ENCODE data around the gene ST6GAL1.
"Not testable (repeated sequence)": the region's sequence is repeated elsewhere in the genome, so short reads cannot be mapped to it uniquely, and the experiment has no call there.

Gene ST6GAL1

GRCh38 chr3:187014417-187014864, 84.1 kb downstream of the ST6GAL1 start:
- no peak for DNase-seq (ENCODE audit: low spot score in 2 of 2)
- H3K4me3 Mint-ChIP-seq = peak overlapping the region; percentile 53
- peaks cover 57% of the 10 kb centered on the region for H3K4me1 Mint-ChIP-seq
- peak overlapping the region; percentile 96 for H3K27ac Mint-ChIP-seq
- no peaks in the 10 kb centered on the region for H3K9me3 Mint-ChIP-seq
- H3K27me3 Mint-ChIP-seq = no peaks in the 10 kb centered on the region
- H3K36me3 Mint-ChIP-seq = peaks cover 22% of the 10 kb centered on the region
- no peak for ATAC-seq (ENCODE audit: low read depth)

DNA sequence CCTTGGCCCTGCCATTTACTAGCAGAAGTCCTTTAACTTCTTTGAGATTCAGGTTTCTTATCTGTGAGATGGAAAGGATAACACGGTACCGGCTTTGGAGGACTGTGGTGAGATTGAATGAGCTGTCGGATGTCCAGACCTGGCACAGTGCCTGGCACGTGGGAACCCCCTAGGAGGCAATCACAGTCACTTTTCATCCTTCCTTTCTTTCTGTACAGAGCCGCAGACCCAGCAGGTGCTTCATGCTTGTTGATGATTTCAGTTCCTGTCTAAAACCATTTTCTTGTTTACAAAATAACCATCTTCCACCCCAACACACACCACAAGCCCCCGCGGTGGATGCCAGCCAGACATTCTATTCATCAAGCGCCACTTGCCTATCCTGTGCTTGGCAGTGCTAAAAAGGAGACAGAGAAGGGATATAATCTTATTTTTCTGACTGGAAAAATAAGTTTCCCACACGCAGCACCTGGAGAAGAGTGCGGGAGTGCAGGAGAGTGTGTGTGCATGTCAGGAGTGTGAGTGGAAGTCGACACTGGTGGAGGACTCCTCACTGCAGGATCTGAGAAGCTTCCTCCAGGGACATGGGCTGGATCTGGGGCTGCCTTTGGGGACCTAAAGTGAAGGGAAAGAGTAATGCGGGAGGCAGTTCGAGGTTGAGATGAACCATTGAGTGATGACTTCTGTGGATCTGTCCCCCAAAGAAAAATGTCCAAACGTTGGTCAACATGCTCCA, 85.7 kb downstream of the ST6GAL1 start:
- ATAC-seq (ENCODE audit: low read depth) (peak; percentile 74), DNase-seq (ENCODE audit: low spot score in 2 of 2) (peak; percentile 63 to 70)
- H3K36me3 Mint-ChIP-seq = peaks cover 25% of the 10 kb centered on the region
- no peaks in the 10 kb centered on the region for H3K9me3 Mint-ChIP-seq
- H3K4me3 Mint-ChIP-seq = peak overlapping the region; percentile 68
- H3K27ac Mint-ChIP-seq = peak overlapping the region; percentile 96
- H3K4me1 Mint-ChIP-seq = peaks cover 65% of the 10 kb centered on the region
- H3K27me3 Mint-ChIP-seq = no peaks in the 10 kb centered on the region

DNA sequence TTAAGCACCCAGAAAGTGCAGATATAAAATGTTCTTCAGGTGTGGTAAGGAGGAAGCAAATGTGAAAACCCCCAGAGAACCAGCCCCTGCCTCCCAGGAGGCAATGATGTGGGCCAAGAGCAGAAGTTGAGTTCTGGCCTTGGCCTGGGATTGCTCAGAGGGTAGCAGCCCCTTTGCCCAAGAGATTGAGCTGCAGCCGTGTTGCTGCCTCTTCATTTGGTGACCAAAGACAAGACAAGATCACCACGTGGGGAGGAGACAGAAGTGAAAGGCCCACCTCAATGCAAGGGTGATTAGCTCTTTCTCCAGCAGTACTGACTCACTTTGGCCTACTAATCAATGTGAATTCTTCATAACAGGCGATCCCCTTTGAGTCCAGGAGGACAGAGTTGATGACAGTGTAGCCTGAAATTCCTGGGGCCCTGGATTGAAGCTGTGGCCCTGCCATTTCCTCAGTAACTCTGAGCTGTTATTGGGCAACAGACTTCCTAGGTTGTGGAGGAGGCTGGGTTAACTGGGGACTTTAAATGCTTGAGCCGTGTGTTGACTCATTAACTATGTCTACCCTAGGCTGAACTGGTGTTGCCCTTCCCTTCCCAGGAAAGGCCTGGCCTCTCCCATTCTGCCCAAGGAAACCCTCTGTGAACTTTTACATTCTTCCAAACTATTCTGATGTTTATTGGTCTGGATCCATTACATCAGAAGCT, 86.5 kb downstream of the ST6GAL1 start:
- Mint-ChIP-seq H3K4me3 (peak overlapping the region; percentile 68), H3K4me1 (peaks cover 65% of the 10 kb centered on the region), H3K27me3 (no peaks in the 10 kb centered on the region), H3K27ac (peak overlapping the region; percentile 96), H3K36me3 (peaks cover 26% of the 10 kb centered on the region), H3K9me3 (no peaks in the 10 kb centered on the region)
- peak; percentile 54 for ATAC-seq (ENCODE audit: low read depth)
- peak in 1 of 2 donors; percentile 57 for DNase-seq (ENCODE audit: low spot score in 2 of 2)

DNA sequence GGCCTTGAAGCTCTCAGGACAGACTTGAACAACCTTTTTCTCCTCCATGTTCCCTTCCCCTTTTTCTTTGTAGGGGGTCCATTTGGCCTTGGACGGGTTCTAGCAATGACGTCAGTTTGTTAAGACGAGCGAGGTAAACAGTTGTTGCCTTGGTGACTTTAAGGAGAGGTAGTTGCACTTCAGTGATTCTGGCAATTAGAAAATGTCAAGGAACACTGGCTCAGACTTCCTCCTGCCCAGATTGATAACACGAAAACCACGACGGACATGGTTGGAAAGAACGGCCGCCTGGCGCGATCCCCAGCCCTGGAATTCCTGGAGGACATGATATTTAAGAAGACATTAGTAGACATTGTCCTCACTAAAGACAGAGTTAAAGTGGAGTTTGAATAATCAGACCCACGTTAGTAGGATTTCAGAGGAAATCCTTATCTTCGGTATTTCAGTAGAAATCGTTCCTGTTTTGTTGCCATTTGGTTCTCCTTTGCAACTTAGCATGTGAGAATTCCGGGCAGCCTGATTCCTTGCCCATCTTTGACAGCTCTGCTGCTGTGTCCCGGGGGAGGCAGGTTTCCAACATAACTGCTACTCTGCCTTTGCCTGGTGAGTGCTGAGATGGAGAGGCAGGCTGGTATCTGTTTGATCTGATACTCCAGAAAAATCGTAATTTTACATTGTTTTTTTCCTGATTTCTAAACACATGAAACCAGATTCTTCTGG, 87.3 kb downstream of the ST6GAL1 start:
- H3K4me1 Mint-ChIP-seq = peaks cover 65% of the 10 kb centered on the region
- H3K4me3 Mint-ChIP-seq = peak overlapping the region; percentile 17
- DNase-seq (ENCODE audit: low spot score in 2 of 2) (no peak), ATAC-seq (ENCODE audit: low read depth) (no peak)
- no peaks in the 10 kb centered on the region for H3K27me3 Mint-ChIP-seq
- peaks cover 27% of the 10 kb centered on the region for H3K36me3 Mint-ChIP-seq
- no peaks in the 10 kb centered on the region for H3K9me3 Mint-ChIP-seq
- H3K27ac Mint-ChIP-seq = peak overlapping the region; percentile 96

DNA sequence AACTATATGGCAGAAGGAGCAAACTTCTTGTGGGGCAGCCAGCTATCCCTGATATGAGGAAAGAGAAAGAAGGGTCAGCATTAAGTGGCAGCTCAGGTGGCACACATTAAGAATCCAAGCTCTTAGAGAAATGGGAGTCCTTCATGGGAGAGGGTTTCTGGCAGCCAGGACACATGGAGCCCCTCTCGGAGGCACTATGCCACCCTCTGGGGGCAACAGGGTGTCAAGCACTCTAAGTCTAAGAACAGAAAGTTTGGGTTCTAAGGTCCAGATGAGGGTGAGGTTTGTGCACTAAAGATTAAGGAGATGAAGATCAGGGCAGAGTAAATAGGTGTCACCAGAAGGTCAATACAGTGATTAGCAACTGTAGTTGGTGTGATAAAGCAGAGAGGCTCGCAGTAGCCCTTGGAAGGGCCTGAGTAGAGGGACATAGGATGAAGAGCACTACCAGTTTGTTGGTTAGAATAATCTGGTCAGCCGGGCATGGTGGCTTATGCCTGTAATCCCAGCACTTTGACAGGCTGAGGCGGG, 89.3 kb downstream of the ST6GAL1 start:
- H3K27me3 Mint-ChIP-seq = no peaks in the 10 kb centered on the region
- ATAC-seq (ENCODE audit: low read depth) = no peak
- H3K4me1 Mint-ChIP-seq = peaks cover 55% of the 10 kb centered on the region
- no peaks in the 10 kb centered on the region for H3K9me3 Mint-ChIP-seq
- peak overlapping the region; percentile 27 for H3K4me3 Mint-ChIP-seq
- DNase-seq (ENCODE audit: low spot score in 2 of 2) = no peak
- H3K27ac Mint-ChIP-seq = peak overlapping the region; percentile 96
- H3K36me3 Mint-ChIP-seq = peaks cover 27% of the 10 kb centered on the region

- DNase-seq (ENCODE audit: low spot score in 2 of 2) (no peak), ATAC-seq (ENCODE audit: low read depth) (no peak)
- peak overlapping the region; percentile 98 for H3K27ac Mint-ChIP-seq
- peak overlapping the region; percentile 70 for H3K4me3 Mint-ChIP-seq
- peaks cover 55% of the 10 kb centered on the region for H3K4me1 Mint-ChIP-seq
- H3K27me3 Mint-ChIP-seq = no peaks in the 10 kb centered on the region
- peaks cover 27% of the 10 kb centered on the region for H3K36me3 Mint-ChIP-seq
- no peaks in the 10 kb centered on the region for H3K9me3 Mint-ChIP-seq
Observed at GRCh38 chr3:187020376-187020775, 90.0 kb downstream of the ST6GAL1 start.

GRCh38 chr3:187021748-187022402, 91.5 kb downstream of the ST6GAL1 start:
- ATAC-seq (ENCODE audit: low read depth) = peak; percentile 85
- Mint-ChIP-seq H3K36me3 (peaks cover 24% of the 10 kb centered on the region), H3K27me3 (no peaks in the 10 kb centered on the region), H3K4me3 (peak overlapping the region; percentile 89), H3K4me1 (peaks cover 46% of the 10 kb centered on the region), H3K27ac (peak overlapping the region; percentile 98), H3K9me3 (no peaks in the 10 kb centered on the region)
- DNase-seq (ENCODE audit: low spot score in 2 of 2) = peak; percentile 61 to 76

GRCh38 chr3:187022403-187023029, 92.2 kb downstream of the ST6GAL1 start:
- Mint-ChIP-seq H3K4me1 (peaks cover 48% of the 10 kb centered on the region), H3K27ac (peak overlapping the region; percentile 98), H3K27me3 (no peaks in the 10 kb centered on the region), H3K36me3 (peaks cover 26% of the 10 kb centered on the region), H3K4me3 (peak overlapping the region; percentile 89), H3K9me3 (no peaks in the 10 kb centered on the region)
- DNase-seq (ENCODE audit: low spot score in 2 of 2) (no peak), ATAC-seq (ENCODE audit: low read depth) (no peak)

DNA sequence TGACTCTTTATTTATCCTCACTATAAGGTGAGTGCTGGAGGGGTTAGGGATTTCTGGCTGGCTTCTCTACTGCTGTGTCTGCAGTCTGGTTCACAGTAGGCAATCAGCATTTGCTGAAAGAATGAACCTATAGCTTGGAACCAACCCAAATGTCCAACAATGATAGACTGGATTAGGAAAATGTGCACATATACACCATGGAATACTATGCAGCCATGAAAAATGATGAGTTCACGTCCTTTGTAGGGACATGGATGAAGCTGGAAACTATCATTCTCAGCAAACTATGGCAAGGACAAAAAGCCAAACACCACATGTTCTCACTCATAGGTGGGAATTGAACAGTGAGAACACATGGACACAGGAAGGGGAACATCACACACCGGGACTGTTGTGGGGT, 93.0 kb downstream of the ST6GAL1 start:
- peaks cover 28% of the 10 kb centered on the region for H3K36me3 Mint-ChIP-seq
- ATAC-seq (ENCODE audit: low read depth); H3K27me3 Mint-ChIP-seq; DNase-seq (ENCODE audit: low spot score in 2 of 2); H3K9me3 Mint-ChIP-seq: not testable (repeated sequence)
- H3K27ac Mint-ChIP-seq = peak overlapping the region; percentile 98
- H3K4me3 Mint-ChIP-seq = peak overlapping the region; percentile 89
- peaks cover 50% of the 10 kb centered on the region for H3K4me1 Mint-ChIP-seq

GRCh38 chr3:187024536-187025226, 94.4 kb downstream of the ST6GAL1 start:
- H3K36me3 Mint-ChIP-seq = peaks cover 23% of the 10 kb centered on the region
- H3K4me1 Mint-ChIP-seq = peaks cover 49% of the 10 kb centered on the region
- no peak for DNase-seq (ENCODE audit: low spot score in 2 of 2)
- no peaks in the 10 kb centered on the region for H3K27me3 Mint-ChIP-seq
- ATAC-seq (ENCODE audit: low read depth) = no peak
- H3K9me3 Mint-ChIP-seq = no peaks in the 10 kb centered on the region
- H3K27ac Mint-ChIP-seq = peak overlapping the region; percentile 97
- H3K4me3 Mint-ChIP-seq = peak overlapping the region; percentile 95

GRCh38 chr3:187025254-187025655, 94.9 kb downstream of the ST6GAL1 start:
- peak overlapping the region; percentile 95 for H3K4me3 Mint-ChIP-seq
- no peaks in the 10 kb centered on the region for H3K27me3 Mint-ChIP-seq
- DNase-seq (ENCODE audit: low spot score in 2 of 2) (no peak), ATAC-seq (ENCODE audit: low read depth) (peak; percentile 45)
- peak overlapping the region; percentile 97 for H3K27ac Mint-ChIP-seq
- H3K4me1 Mint-ChIP-seq = peaks cover 52% of the 10 kb centered on the region
- peaks cover 26% of the 10 kb centered on the region for H3K36me3 Mint-ChIP-seq
- no peaks in the 10 kb centered on the region for H3K9me3 Mint-ChIP-seq

GRCh38 chr3:187025656-187026316, 95.5 kb downstream of the ST6GAL1 start:
- peak; percentile 8 for ATAC-seq (ENCODE audit: low read depth)

More at GRCh38 chr3:187025656-187026316, 95.5 kb downstream of the ST6GAL1 start:
- Mint-ChIP-seq H3K4me1 (peaks cover 51% of the 10 kb centered on the region), H3K27ac (peak overlapping the region; percentile 97), H3K27me3 (no peaks in the 10 kb centered on the region), H3K4me3 (peak overlapping the region; percentile 95), H3K36me3 (peaks cover 26% of the 10 kb centered on the region), H3K9me3 (no peaks in the 10 kb centered on the region)
- no peak for DNase-seq (ENCODE audit: low spot score in 2 of 2)

Data from memory B cell (primary cell).